HG03060 (cell line): Measurements from ENCODE around the gene CETP.
"Not testable (repeated sequence)": the region's sequence is repeated elsewhere in the genome, so short reads cannot be mapped to it uniquely, and the experiment has no call there.

Experiments used
- ATAC-seq: cut with Tn5 transposase; IDR thresholded peaks from one replicate; pipeline ENCODE4 v1.9.1; 2021; ENCODE audit warnings: low read depth, moderate number of reproducible peaks; ENCODE audit not compliant: unreplicated experiment

Gene CETP

GRCh38 chr16:56977216-56977615 lies 15.5 kb downstream of the CETP start:
- no peak for ATAC-seq

DNA sequence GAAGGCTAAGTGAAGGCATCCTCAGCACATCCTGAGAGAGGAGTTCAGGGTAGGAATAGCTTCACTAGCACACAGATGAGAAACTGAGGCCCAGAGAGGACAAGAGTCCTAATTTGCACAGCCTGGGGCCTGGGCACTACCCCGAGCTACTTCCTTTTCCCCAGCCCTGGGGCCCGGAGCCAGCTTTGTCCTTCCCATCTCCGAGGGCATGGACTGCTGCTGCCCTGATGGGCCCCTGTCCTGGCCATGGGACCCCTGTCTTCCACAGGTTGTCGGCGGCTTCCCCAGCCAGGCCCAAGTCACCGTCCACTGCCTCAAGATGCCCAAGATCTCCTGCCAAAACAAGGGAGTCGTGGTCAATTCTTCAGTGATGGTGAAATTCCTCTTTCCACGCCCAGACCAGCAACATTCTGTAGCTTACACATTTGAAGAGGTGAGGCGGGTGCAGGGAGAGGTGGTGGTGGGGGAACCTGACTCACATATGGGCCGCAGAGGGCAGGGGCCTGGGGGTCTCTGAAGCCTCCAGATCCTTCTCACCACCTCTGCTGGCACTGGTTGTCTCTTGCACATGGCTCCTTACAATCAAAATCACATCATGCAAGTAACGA lies 16.2 kb downstream of the CETP start:
- no peak for ATAC-seq

- no peak for ATAC-seq
These were observed 18.4 kb downstream of the CETP start for GRCh38 chr16:56980201-56980535.

- peak; percentile 46 for ATAC-seq
These were observed 19.3 kb downstream of the CETP start for GRCh38 chr16:56980792-56981724.

DNA sequence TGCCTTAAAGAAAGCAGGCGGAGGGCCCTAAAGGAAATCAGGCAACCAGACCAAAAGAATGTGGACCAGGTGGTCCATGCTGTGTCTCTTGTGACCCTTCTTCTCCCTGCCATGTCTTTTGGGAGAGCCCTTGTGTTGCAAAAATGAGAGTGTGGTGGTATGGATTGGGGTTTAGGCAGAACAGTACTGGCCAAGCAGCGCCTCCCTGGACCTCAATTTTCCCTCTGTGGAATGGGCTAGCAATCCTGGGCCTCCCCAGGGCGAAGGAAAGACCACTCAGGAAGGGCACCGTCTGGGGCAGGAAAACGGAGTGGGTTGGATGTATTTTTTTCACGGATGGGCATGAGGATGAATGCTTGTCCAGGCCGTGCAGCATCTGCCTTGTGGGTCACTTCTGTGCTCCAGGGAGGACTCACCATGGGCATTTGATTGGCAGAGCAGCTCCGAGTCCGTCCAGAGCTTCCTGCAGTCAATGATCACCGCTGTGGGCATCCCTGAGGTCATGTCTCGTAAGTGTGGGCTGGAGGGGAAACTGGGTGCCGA lies 20.1 kb downstream of the CETP start:
- ATAC-seq = no peak

- ATAC-seq = no peak
These were observed 20.9 kb downstream of the CETP start for GRCh38 chr16:56982695-56983094.

GRCh38 chr16:56983211-56983751 lies 21.5 kb downstream of the CETP start:
- ATAC-seq = no peak

GRCh38 chr16:56984639-56985038 lies 22.9 kb downstream of the CETP start:
- no peak for ATAC-seq

DNA sequence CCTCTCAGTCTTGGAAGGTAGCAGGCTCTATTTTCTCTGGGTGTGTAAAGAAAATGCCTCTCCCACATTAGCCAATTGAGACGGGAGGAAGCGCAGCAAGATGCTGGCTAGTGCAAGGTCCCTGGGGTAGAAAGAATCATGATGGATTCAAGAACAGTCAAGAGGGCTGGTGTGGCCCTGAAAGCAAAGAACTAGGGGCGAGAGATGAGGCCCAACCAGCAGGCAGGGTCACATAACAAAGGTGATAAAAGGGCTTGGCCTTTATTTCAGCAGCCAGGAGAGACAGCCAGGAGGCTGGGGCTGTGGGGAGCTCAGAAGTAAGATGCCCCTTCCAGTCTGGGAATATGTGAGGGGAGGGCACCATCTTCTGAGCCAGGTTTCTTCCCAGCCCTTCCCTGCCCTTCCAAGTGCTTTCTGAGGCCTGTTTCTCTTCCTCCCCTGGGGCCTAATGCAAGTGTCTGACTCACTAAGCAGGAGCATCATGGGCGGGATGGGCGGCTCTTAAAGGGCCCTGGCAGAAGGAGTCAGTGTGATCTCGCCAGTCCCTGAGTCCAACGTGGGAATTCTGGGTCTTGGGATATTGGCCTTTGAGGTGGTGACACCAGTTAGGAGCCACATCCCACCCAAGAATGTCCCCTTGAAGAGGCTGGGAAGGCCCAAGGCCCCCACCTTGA lies 23.7 kb downstream of the CETP start:
- no peak for ATAC-seq

DNA sequence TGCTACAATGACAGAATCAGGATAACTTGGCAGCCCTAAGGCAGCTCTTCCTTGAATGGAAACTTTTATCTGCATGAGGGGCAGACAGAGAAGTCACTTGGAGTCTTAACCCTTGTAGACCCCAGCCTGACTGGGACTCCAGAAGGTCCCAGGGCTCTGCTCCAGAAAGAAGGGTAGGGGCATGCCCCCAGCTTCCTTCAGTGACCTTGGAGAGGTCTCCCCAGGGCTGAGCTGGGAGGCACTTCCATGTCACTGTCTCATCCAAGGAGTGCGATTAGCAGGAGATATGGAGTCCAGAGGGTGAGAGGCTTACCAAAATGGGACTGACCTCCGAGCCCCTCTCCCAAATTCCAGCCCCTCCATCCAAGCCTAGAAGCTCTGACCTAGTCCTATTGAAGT lies 24.2 kb downstream of the CETP start:
- no peak for ATAC-seq

- no peak for ATAC-seq
These were observed 24.6 kb downstream of the CETP start for GRCh38 chr16:56986361-56986760.

GRCh38 chr16:56986908-56987307 lies 25.2 kb downstream of the CETP start:
- not testable (repeated sequence) for ATAC-seq

- no peak for ATAC-seq
These were observed 25.9 kb downstream of the CETP start for GRCh38 chr16:56987692-56988091.

- ATAC-seq = no peak
These were observed 26.6 kb downstream of the CETP start for GRCh38 chr16:56988161-56988947.

- no peak for ATAC-seq
These were observed 27.5 kb downstream of the CETP start, which contains the start of gene NLRC5 for GRCh38 chr16:56988948-56989945. Gene NLRC5, plus strand, starts transcription at chr16:56989557. Its CDS starts 31,156 bp downstream, at chr16:57020713.

DNA sequence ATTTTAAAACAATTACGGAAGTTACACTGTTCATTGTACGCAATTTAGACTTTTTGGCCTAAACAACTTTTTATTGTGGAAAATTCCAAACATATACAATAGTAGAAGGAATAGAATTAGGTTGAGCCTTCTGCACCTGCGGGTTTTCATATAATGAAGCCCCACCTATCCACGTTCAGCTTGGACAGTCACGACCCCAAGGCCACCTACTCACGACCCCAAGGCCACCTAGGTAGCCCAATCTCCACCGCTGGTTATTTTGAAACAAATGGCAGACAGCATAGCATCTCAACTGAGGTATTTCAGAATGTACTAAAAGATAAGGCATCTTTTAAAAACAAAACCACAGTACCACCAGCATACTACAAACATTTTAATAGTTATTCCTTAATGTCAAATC lies 28.2 kb downstream of the CETP start:
- no peak for ATAC-seq

- no peak for ATAC-seq
These were observed 28.9 kb downstream of the CETP start for GRCh38 chr16:56990407-56991286.

GRCh38 chr16:56992431-56992830 lies 30.7 kb downstream of the CETP start:
- not testable (repeated sequence) for ATAC-seq
